Left hindlimb (tissue), 1 donor: ENCODE results near the gene LTBP4.

Experiments
- DNase-seq: peaks from one replicate; pipeline ENCODE4 v3.0.0-alpha.2; 2018

Gene LTBP4

DNA sequence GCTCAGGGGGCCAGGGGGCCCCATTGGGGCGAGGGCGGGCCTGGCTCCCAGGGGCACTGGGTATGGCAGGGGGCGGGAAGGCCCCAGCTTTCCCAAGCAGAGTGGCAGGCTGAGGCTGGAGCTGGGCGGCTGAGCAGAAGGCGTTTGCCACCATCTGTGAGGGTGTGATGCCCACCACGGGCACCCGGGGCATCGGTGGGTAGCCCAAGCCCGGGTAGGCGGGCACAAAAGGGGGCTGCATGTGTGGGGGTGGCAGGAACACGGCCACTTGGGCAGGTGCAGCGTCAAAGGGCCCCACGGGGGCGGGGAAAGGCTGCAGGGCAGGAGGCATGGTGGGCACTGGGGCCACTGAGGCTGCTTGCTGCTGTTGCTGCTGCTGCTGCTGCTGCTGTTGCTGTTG lies 66.4 kb downstream of the LTBP4 start:
- DNase-seq, result no peak

DNA sequence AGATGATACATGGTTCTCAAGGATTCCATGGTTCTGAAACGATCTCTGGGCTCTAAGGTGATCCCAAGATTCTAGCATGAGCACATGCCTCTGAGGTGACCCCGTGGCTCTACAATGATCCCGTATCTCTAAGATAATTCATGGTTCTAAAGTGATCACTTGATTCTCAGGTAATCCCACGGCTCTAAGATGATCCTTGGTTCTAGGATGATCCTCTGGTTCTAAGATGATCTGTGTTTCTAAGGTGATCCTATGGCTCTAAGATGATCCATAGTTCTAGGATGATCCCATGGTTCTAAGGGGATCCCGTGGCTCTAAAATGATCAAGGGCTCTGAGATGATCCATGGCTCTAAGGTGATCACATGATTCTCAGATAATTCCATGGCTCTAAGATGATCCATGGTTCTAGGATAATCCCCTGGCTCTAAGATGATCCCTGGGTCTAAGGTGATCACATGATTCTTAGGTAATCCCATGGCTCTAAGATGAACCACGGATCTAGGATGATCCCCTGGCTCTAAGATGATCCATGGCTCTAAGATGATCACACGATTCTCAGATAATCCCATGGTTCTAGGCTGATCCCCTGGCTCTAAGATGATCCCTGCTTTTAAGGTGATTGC lies 67.9 kb downstream of the LTBP4 start:
- DNase-seq, result no peak

DNA sequence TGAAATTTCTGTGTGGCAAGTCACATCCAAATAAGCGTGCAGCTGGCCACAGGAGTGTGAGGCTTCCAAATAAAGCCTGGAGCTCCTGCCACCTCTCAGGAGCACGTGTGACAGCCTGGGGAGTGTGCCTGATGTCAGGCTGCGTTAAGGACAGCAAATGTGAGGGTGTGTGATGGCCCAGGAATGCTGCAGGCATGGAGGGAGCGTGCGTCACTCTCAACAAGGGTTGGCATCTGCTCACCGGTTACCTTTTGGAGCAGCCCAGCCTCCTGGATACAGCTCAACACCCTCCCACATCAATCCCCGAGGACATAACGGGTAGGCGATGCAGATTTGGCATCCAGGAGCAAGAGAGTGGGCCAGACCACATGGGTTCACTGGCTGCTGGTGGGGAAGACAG lies 70.2 kb downstream of the LTBP4 start:
- no peak for DNase-seq

DNA sequence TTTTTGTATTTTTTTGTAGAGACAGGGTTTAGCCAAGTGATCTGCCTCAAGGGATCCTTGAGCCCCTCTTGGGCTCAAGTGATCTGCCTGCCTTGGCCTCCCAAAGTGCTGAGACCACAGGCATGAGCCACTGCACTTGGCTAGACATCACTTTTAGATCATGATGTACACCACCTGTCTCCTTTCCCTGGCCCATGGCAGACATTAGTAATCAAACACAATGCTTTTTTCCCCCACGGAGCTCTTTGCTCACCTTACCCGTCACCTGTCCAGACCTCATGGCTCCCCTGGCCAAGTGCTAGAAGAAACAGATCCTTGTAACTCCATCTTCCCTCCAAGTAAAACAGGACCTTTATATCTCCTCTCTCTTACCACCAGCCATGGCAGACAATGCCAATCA lies 70.9 kb downstream of the LTBP4 start:
- DNase-seq, result no peak

DNA sequence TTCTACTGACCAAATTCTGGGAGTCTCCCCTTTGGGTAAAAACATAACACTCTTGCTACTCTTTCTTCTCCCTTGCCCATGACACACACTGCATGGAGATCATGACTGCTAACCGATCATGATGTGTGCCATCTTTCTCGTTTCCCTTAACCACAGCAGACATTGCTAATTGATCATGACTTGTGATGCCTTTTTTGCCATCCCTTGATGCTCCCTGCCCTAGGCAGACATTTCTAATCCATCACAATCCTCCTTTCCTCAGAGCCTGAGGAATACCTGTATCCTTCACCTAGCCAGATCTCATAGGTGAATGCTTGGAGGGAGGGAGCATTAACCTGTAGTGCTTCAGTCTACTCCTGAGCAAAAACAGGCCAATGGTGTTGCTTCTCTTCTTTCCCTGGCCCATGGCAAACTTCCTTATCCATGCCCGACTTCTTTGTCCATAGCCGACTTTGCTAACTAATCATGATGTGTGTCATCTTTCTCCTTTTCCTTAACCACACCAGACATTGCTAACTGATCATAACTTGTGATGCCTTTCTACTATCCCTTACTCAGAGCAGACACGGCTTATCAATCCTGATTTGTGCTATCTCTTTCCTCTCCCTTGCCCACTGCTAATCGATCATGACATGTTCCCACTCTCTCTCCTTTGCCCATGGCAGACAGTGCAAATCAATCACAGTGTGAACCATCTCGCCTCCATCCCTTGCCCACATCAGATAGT lies 71.6 kb downstream of the LTBP4 start:
- DNase-seq, result no peak

DNA sequence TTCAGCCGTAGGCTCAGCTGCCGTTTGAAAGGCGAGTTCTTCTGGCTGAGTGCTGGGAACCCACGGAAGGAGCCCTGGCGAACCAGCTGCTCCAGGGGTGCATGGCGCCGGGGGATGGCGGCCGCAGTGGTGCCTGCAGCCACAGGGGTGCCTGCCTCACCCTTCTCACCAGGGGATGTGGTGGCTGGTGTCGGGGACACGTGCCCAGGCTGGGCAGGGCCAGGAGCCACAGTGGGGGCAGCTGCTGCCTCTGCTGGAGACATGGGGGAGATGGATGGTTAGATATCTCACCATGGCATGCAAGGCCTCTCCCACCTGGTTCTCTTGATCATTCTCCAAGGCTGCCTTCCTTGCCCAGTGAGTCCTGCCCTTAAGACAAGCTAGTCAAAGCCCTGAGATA lies 72.2 kb downstream of the LTBP4 start:
- no peak for DNase-seq

DNA sequence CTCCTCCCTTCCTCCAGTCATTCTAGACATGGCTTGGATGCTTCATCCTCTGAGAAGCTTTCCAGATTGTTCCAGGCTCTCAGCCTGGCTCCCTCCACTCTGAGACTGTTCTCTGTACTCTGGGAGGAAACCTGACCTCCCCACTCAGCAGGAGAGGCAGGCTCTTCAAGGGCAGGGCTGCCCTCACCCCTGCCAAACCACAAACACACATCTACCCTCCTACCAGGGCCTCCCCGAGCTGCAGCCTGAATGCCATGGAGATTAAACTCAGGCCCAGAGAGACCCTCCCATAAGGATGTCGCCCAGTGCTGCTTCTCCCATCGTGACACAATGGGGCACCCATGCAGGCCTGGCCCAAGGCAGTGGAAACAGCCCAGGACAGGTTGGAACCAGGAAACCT lies 73.1 kb downstream of the LTBP4 start:
- no peak for DNase-seq

DNA sequence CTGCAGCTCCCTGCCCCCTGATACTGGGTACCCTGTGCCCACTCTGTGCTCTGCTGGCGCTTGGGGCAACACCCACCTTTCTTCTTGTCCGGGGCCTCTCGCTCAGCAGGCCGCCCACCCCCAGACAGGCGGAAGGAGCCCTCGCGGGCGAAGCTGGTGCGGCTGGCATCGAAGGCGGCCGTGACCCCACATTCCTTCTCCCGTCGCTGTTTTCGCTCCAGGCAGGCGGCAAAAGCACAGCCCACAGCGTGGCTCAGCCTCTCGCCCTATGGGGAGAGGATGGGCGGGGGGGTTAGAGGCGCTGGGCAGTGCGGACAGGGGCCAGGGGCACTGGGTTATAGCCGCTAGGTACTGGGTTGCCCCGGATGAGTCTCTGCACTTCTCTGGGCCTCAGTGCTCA lies 76.0 kb downstream of the LTBP4 start:
- no peak for DNase-seq
